ENCODE results near the gene TCOF1.

DNA sequence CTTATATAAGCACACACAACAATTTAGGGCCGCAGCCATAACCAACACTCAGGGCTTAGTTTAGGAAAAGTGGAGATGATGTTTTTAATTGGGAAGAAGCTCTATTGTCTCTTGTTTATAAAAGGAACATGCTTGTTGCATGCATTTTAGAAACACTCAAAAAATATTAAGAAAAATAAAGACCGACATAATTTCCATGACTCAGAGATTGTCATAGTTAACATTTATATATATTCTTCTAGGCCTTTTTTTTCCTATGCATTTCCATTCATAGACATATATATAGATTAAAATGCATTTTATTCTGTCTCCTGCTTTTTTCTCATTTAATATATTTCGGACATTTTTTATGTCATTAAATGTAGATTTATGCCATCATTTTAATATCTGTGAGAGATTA, 41.2 kb upstream of the TCOF1 start:
- TF ChIP-seq, protein P1, sequence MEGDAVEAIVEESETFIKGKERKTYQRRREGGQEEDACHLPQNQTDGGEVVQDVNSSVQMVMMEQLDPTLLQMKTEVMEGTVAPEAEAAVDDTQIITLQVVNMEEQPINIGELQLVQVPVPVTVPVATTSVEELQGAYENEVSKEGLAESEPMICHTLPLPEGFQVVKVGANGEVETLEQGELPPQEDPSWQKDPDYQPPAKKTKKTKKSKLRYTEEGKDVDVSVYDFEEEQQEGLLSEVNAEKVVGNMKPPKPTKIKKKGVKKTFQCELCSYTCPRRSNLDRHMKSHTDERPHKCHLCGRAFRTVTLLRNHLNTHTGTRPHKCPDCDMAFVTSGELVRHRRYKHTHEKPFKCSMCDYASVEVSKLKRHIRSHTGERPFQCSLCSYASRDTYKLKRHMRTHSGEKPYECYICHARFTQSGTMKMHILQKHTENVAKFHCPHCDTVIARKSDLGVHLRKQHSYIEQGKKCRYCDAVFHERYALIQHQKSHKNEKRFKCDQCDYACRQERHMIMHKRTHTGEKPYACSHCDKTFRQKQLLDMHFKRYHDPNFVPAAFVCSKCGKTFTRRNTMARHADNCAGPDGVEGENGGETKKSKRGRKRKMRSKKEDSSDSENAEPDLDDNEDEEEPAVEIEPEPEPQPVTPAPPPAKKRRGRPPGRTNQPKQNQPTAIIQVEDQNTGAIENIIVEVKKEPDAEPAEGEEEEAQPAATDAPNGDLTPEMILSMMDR (IDR thresholded peaks at IDR 0.05): no peak
- TF ChIP-seq POLR2A (IDR thresholded peaks at IDR 0.05): no peak
